ENCODE results near the gene CXCL6. TPM values are rescaled to one million over a fixed set of nuclear protein-coding genes. Genes with fewer than 3 reads are reported as not detected.

The CXCL6 gene
- total RNA-seq, 1 donor from 2014 or later = not detected

DNA sequence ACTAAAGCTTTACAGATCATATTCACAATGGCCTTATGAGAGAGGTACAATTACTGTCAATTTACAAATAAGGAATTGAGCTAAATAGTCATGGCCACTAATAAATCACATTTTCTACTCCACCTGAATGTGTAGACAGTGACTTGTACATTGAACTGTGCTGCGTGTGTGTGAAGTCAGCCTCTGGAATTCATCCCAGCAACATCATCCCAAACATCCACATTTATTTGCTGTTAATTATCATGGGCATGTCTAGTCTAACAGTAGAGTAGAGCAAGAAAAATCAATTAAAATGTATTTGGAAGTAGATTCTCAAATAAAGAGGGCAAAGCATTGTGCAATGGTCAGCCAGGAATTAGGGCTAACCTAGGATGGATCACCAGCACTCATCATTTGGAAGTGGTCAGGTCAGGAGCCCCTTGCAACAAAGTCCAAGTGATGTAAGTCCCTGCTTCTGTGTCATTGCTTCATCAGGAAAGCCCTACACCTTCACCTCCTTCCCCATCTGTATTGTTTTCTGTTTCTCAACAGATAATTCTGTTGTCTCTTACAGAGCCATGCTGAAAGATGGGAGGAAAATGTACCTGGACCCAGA, 11.8 kb downstream of the CXCL6 start:
- DNase-seq (ENCODE audit: low spot score in 2 of 2) = no peak
- no peaks in the 10 kb centered on the region for H3K4me1 ChIP-seq
- H3K9me3 ChIP-seq = no peaks in the 10 kb centered on the region
- intact Hi-C loops (cut with DNase I) = no loop called here
- TF ChIP-seq, protein P1, sequence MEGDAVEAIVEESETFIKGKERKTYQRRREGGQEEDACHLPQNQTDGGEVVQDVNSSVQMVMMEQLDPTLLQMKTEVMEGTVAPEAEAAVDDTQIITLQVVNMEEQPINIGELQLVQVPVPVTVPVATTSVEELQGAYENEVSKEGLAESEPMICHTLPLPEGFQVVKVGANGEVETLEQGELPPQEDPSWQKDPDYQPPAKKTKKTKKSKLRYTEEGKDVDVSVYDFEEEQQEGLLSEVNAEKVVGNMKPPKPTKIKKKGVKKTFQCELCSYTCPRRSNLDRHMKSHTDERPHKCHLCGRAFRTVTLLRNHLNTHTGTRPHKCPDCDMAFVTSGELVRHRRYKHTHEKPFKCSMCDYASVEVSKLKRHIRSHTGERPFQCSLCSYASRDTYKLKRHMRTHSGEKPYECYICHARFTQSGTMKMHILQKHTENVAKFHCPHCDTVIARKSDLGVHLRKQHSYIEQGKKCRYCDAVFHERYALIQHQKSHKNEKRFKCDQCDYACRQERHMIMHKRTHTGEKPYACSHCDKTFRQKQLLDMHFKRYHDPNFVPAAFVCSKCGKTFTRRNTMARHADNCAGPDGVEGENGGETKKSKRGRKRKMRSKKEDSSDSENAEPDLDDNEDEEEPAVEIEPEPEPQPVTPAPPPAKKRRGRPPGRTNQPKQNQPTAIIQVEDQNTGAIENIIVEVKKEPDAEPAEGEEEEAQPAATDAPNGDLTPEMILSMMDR (IDR thresholded peaks at IDR 0.05) = no peak
- H3K27me3 ChIP-seq = no peaks in the 10 kb centered on the region
- H3K27ac ChIP-seq = no peak overlapping the region
- no peaks in the 10 kb centered on the region for H3K36me3 ChIP-seq
- H3K4me3 ChIP-seq = no peak overlapping the region

DNA sequence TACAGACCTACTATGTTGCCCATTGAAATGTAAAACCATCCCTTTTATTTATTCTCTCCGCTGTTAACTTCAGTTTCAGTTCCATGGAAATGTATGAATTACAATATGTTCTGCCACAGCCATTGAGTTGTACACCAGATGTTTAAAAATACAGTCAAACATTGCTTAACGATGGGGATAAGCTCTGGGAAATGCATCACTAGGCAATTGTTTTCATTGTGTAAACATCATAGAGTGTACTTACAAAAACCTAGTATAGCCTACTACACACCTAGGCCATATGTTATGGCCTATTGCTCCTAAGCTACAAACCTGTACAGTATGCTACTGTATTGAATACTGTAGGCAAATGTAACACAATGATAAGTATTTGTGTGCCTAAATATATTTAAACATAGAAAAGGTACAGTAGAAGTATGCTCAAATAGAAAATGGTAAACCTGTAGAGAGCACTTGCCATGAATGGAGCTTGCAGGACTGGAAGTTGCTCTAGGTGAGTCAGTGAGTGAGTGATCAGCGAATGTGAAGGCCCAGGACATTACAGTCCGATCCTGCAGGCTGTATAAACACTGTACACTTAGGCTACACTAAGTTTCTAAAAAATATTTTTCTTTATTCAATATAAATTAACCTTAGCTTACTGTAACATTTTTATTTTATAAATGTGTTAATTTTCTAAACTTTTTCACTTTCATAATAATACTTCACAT, 13.9 kb downstream of the CXCL6 start:
- Histone ChIP-seq H3K9me3 (no peaks in the 10 kb centered on the region), H3K4me3 (no peak overlapping the region), H3K27me3 (no peaks in the 10 kb centered on the region), H3K36me3 (no peaks in the 10 kb centered on the region), H3K4me1 (no peaks in the 10 kb centered on the region), H3K27ac (no peak overlapping the region)
- intact Hi-C loops (cut with DNase I) = no loop called here
- no peak for DNase-seq (ENCODE audit: low spot score in 2 of 2)
- TF ChIP-seq, protein P1 (IDR thresholded peaks at IDR 0.05) = no peak

DNA sequence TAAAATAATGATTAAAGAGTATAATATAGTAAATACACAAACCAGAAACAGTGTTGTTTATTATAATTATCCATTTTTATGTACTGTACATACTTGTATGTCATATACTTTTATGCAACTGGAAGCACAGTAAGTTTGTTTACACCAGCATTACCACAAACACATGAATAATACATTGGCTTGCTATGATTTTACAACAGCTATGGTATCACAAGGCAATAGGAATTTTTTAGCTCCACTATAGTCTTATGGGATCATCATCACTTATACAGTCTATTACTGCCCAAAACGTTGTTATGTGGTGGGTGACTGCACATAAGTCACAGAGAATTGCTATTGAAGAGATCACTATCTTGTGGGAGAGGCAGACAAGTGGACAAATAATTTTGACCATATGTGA, 14.8 kb downstream of the CXCL6 start:
- H3K27ac ChIP-seq = no peak overlapping the region
- H3K4me3 ChIP-seq = no peak overlapping the region
- H3K27me3 ChIP-seq = no peaks in the 10 kb centered on the region
- no peak for DNase-seq (ENCODE audit: low spot score in 2 of 2)
- TF ChIP-seq, protein P1 (IDR thresholded peaks at IDR 0.05) = no peak
- H3K4me1 ChIP-seq = no peaks in the 10 kb centered on the region
- no peaks in the 10 kb centered on the region for H3K36me3 ChIP-seq
- no peaks in the 10 kb centered on the region for H3K9me3 ChIP-seq
- intact Hi-C loops (cut with DNase I) = no loop called here

DNA sequence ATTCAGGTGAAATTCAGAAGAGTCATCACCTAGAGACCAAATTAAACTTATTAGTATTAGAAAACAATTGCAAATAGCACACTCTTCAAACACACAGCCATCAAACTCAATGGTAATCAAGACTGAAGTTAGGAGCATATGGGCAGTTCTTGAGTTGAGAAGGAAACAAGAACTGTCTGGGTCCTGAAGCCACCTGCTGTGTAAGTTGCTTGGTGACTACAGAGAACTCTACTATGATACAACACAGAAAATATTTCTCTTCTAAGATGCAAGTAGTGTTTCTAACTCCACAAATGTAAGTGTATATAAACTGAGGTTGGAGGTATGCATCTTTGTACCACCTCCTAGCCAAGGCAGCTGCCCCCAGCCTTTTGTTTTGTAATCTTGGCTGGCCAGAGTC, 16.3 kb downstream of the CXCL6 start:
- intact Hi-C loops (cut with DNase I) = no loop called here
- Histone ChIP-seq H3K4me3 (peak overlapping the region in 1 of 2 donors; percentile 31), H3K4me1 (no peaks in the 10 kb centered on the region), H3K27ac (no peak overlapping the region), H3K36me3 (no peaks in the 10 kb centered on the region), H3K27me3 (no peaks in the 10 kb centered on the region), H3K9me3 (no peaks in the 10 kb centered on the region)
- TF ChIP-seq, protein P1 (IDR thresholded peaks at IDR 0.05) = no peak
- no peak for DNase-seq (ENCODE audit: low spot score in 2 of 2)

DNA sequence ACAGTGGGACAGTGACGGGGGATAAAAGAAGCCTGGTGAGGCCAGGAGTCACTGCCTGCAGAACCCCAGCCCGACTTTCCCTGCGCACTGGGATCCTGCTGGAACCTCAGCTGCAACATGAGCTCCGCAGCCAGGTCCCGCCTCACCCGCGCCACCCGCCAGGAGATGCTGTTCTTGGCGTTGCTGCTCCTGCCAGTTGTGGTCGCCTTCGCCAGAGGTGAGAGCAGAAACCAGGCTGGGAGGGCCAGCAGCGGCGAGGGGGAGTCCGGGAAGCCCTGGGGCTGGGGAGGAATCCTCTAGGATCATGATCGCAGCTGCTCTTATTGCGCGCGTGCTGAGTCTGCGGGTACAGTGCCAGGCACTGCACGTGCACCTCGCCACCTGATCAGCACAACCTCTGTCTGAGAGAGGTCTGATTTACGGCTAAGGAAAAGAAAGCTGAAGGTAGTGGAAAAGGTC, 16.8 kb downstream of the CXCL6 start, which contains the start of gene PF4V1:
Gene PF4V1, plus strand, starts transcription at position 51 of the 459 bp plus-strand sequence. Its CDS starts 67 bp downstream, at position 118.
- TF ChIP-seq, protein P1 (IDR thresholded peaks at IDR 0.05) = no peak
- H3K36me3 ChIP-seq = no peaks in the 10 kb centered on the region
- no peaks in the 10 kb centered on the region for H3K9me3 ChIP-seq
- H3K27me3 ChIP-seq = no peaks in the 10 kb centered on the region
- intact Hi-C loops (cut with DNase I) = no loop called here
- H3K27ac ChIP-seq = no peak within 1 kb of the TSS
- DNase-seq (ENCODE audit: low spot score in 2 of 2) = no peak
- peak within 1 kb of the TSS in 1 of 2 donors; percentile 31 for H3K4me3 ChIP-seq
- H3K4me1 ChIP-seq = no peaks in the 10 kb centered on the region

Data from ascending aorta (tissue), 2 donors.